ENCODE measurements around the gene FBXW5. TPM values are rescaled to one million over a fixed set of nuclear protein-coding genes. Genes with fewer than 3 reads are reported as not detected.

FBXW5 gene, protein sequence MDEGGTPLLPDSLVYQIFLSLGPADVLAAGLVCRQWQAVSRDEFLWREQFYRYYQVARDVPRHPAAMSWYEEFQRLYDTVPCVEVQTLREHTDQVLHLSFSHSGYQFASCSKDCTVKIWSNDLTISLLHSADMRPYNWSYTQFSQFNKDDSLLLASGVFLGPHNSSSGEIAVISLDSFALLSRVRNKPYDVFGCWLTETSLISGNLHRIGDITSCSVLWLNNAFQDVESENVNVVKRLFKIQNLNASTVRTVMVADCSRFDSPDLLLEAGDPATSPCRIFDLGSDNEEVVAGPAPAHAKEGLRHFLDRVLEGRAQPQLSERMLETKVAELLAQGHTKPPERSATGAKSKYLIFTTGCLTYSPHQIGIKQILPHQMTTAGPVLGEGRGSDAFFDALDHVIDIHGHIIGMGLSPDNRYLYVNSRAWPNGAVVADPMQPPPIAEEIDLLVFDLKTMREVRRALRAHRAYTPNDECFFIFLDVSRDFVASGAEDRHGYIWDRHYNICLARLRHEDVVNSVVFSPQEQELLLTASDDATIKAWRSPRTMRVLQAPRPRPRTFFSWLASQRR
- 180 and 181 TPM in 2 replicates for total RNA-seq

DNA sequence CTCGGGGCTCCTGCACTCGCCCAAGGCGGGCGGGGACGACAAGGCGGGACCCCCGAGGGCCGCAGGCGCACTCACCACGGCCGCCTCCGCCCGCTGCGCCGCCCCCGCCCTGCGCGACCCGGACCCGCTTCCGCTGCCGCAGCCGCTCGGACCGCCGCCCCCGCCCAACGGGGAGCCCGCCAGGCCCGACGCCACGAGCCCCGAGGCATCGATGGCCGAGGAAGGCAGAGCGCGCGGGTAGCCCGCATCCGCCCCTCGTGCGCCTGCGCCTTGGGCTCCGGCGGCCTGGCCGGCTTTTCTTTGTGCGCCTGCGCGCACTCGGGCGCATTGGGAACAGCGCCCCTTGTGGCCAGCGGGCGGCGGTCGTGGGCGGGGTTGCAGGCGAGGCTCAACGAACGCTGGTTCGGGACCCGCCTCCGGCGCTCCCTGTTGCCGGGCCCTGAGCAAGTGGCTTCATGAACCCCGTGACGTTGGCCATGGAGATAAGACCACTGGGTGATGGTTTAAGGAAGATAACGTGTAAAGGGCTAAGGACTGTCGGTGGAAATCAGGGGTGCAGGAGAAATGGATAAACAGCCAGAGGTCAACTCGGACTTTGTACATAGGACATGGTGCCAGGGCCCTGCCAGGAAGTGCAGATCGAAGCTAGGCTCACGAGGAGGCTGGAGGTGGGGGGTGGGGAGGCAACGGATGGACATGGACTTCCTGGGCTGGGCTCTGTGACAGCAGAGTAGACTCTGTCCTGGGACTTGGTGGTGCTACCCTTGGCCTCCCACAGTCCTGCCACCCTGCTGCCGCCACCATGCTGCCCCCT, at the start of gene FBXW5, which contains the start of gene C8G:
Gene FBXW5, minus strand, starts transcription at position 220 of the 814 bp plus-strand sequence. CDS start 655 bp downstream, outside the sequence.
Gene C8G, plus strand, starts transcription at position 725 of the 814 bp plus-strand sequence. Its CDS starts 78 bp downstream, at position 803.

GRCh38 chr9:136991993-136992818, 47.7 kb upstream of the FBXW5 start, which contains the start of gene PAXX:
Gene PAXX (plus strand): TSS chr9:136992422. CDS start chr9:136992444, 22 bp downstream.

GRCh38 chr9:136982232-136983051, 37.9 kb upstream of the FBXW5 start, which contains the start of gene LCNL1:
Gene LCNL1 (plus strand): TSS chr9:136982993. CDS start chr9:136983587, 594 bp downstream.

GRCh38 chr9:136977223-136977622, 32.7 kb upstream of the FBXW5 start, which contains the start of gene PTGDS:
Gene PTGDS (plus strand): TSS chr9:136977504. CDS start chr9:136977579, 75 bp downstream.

GRCh38 chr9:136951541-136952320, 7.2 kb upstream of the FBXW5 start, which contains the start of gene LCN12:
Gene LCN12 (plus strand): TSS chr9:136952273. CDS start chr9:136952328, 55 bp downstream.

Other genes with a start within 250 kb of the FBXW5 start
- 182 and 234 TPM in 2 replicates for gene DIPK1B, start 232.2 kb downstream of the FBXW5 start, total RNA-seq
- gene LCN10, start 201.8 kb downstream of the FBXW5 start, total RNA-seq: not detected in 2 replicates
- 0.33 TPM in 1 of 2 replicates, not detected in the other for gene LCN6, start 196.2 kb downstream of the FBXW5 start, total RNA-seq
- gene LCN8, start 186.5 kb downstream of the FBXW5 start, total RNA-seq: not detected in 2 replicates
- gene LCN15, start 180.2 kb downstream of the FBXW5 start, total RNA-seq: not detected in 2 replicates
- 51.0 and 63.0 TPM in 2 replicates for gene TMEM141, start 153.4 kb downstream of the FBXW5 start, total RNA-seq
- gene CCDC183, start 148.4 kb downstream of the FBXW5 start, total RNA-seq: 0.19 and 0.65 TPM in 2 replicates
- 94.1 and 98.4 TPM in 2 replicates for gene RABL6, start 136.8 kb downstream of the FBXW5 start, total RNA-seq
- 0.65 and 0.67 TPM in 2 replicates for gene AJM1, start 102.3 kb downstream of the FBXW5 start, total RNA-seq
- 77.7 and 106 TPM in 2 replicates for gene PHPT1, start 95.3 kb downstream of the FBXW5 start, total RNA-seq
- 0.98 and 1.4 TPM in 2 replicates for gene MAMDC4, start 92.4 kb downstream of the FBXW5 start, total RNA-seq
- gene EDF1, start 78.4 kb downstream of the FBXW5 start, total RNA-seq: 253 and 286 TPM in 2 replicates
- 11.8 and 13.9 TPM in 2 replicates for gene TRAF2, start 58.2 kb downstream of the FBXW5 start, total RNA-seq
- 0.33 and 0.76 TPM in 2 replicates for gene C8G, start 505 bp upstream of the FBXW5 start, total RNA-seq
- gene LCN12, start 7.5 kb upstream of the FBXW5 start, total RNA-seq: 0.29 TPM in 1 of 2 replicates, not detected in the other
- gene PTGDS, start 32.8 kb upstream of the FBXW5 start, total RNA-seq: not detected in 2 replicates
- gene LCNL1, start 38.3 kb upstream of the FBXW5 start, total RNA-seq: not detected in 2 replicates
- 14.6 and 19.6 TPM in 2 replicates for gene PAXX, start 47.7 kb upstream of the FBXW5 start, total RNA-seq
- 0.29 and 0.33 TPM in 2 replicates for gene CLIC3, start 51.8 kb upstream of the FBXW5 start, total RNA-seq
- 12.4 and 18.6 TPM in 2 replicates for gene ABCA2, start 83.5 kb upstream of the FBXW5 start, total RNA-seq
- gene FUT7, start 87.3 kb upstream of the FBXW5 start, total RNA-seq: not detected in 2 replicates
- 52.6 and 64.7 TPM in 2 replicates for gene NPDC1, start 101.4 kb upstream of the FBXW5 start, total RNA-seq
- gene ENTPD2, start 109.3 kb upstream of the FBXW5 start, total RNA-seq: not detected in 2 replicates
- 11.1 and 14.7 TPM in 2 replicates for gene SAPCD2, start 125.8 kb upstream of the FBXW5 start, total RNA-seq
- gene UAP1L1, start 132.8 kb upstream of the FBXW5 start, total RNA-seq: 19.9 and 21.5 TPM in 2 replicates
- gene MAN1B1, start 142.2 kb upstream of the FBXW5 start, total RNA-seq: 65.8 and 69.2 TPM in 2 replicates
- 70.4 and 103 TPM in 2 replicates for gene DPP7, start 170.0 kb upstream of the FBXW5 start, total RNA-seq
- gene GRIN1, start 194.4 kb upstream of the FBXW5 start, total RNA-seq: 0.10 TPM in 1 of 2 replicates, not detected in the other
- gene LRRC26, start 225.3 kb upstream of the FBXW5 start, total RNA-seq: not detected in 2 replicates
- gene TMEM210, start 227.3 kb upstream of the FBXW5 start, total RNA-seq: not detected in 2 replicates
- gene ANAPC2, start 243.8 kb upstream of the FBXW5 start, total RNA-seq: 30.1 and 37.6 TPM in 2 replicates
- gene SSNA1, start 243.9 kb upstream of the FBXW5 start, total RNA-seq: 102 and 108 TPM in 2 replicates

Measured in vein endothelial cell (primary cell).